Thoracic aorta (tissue), 2 donors: Measurements from ENCODE around the gene TPD52L1. TPM values are rescaled to one million over a fixed set of nuclear protein-coding genes. Genes with fewer than 3 reads are reported as not detected.
"Not testable (repeated sequence)": the region's sequence is repeated elsewhere in the genome, so short reads cannot be mapped to it uniquely, and the experiment has no call there.

ENCODE experiments used
- ATAC-seq: fragments of 150-250 bp; one replicate; pipeline ENCODE4 v1.8.0; 2017; ENCODE audit warnings: low read depth; ENCODE audit not compliant: insufficient number of reproducible peaks, low FRiP score
- DNase-seq: peaks from one replicate; pipeline ENCODE4 v3.0.0-alpha.2; 2020; ENCODE audit warnings: low spot score
- H3K27ac ChIP-seq, 2 donors: fragments of 200-600 bp; sonication (generic); 1 replicate in 1 of 2; 2 replicates in 1 of 2; pipeline ENCODE4 v1.5.1; 2016; ENCODE audit warnings: mild to moderate bottlenecking in 2 of 2, moderate library complexity in 2 of 2
- H3K27me3 ChIP-seq: fragments of 200-600 bp; sonication (generic); replicated peaks from 2 replicates; pipeline ENCODE4 v1.6.0; 2016; ENCODE audit warnings: mild to moderate bottlenecking; ENCODE audit not compliant: insufficient read depth
- H3K36me3 ChIP-seq: fragments of 200-600 bp; sonication (generic); one replicate; pipeline ENCODE4 v1.5.1; 2016
- H3K4me1 ChIP-seq, 2 donors: fragments of 200-600 bp; sonication (generic); 1 replicate in 1 of 2; 2 replicates in 1 of 2; pipeline versions ENCODE4 v1.5.1 to v1.6.0; 2016; ENCODE audit warnings: low read depth in 2 of 2, mild to moderate bottlenecking in 1 of 2; ENCODE audit not compliant: control insufficient read depth in 1 of 2
- H3K4me3 ChIP-seq: fragments of 200-600 bp; sonication (generic); 2 replicates; pipeline ENCODE4 v1.5.1; 2016; ENCODE audit warnings: mild to moderate bottlenecking
- H3K9me3 ChIP-seq: fragments of 200-600 bp; sonication (generic); 2 replicates; pipeline ENCODE4 v1.5.1; 2016
- total RNA-seq, 2 donors: library from RNA; depleted of rRNA; stranded (reverse); fragments of >200 nt; gene quantifications; one replicate each; pipeline versions ENCODE4 v1.1.0 to v1.2.3, GENCODE V29; 2016
- TF ChIP-seq, protein P1 (sequence below): fragments of 200-600 bp; sonication (generic); IDR thresholded peaks from one replicate; pipeline ENCODE4 v1.5.1; 2019; ENCODE audit warnings: antibody characterized with exemption

Gene TPD52L1
- total RNA-seq, 2 donors from 2014 or later: 37.1 to 73.5 TPM

- H3K4me3 ChIP-seq: peak overlapping the region; percentile 47
- H3K4me1 ChIP-seq: peaks cover 0 to 16% of the 10 kb centered on the region in 2 donors
- no peaks in the 10 kb centered on the region for H3K9me3 ChIP-seq
- no peaks in the 10 kb centered on the region for H3K27me3 ChIP-seq
- H3K27ac ChIP-seq: no peak overlapping the region
- TF ChIP-seq, protein P1, sequence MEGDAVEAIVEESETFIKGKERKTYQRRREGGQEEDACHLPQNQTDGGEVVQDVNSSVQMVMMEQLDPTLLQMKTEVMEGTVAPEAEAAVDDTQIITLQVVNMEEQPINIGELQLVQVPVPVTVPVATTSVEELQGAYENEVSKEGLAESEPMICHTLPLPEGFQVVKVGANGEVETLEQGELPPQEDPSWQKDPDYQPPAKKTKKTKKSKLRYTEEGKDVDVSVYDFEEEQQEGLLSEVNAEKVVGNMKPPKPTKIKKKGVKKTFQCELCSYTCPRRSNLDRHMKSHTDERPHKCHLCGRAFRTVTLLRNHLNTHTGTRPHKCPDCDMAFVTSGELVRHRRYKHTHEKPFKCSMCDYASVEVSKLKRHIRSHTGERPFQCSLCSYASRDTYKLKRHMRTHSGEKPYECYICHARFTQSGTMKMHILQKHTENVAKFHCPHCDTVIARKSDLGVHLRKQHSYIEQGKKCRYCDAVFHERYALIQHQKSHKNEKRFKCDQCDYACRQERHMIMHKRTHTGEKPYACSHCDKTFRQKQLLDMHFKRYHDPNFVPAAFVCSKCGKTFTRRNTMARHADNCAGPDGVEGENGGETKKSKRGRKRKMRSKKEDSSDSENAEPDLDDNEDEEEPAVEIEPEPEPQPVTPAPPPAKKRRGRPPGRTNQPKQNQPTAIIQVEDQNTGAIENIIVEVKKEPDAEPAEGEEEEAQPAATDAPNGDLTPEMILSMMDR: no peak
- DNase-seq (no peak), ATAC-seq (no peak)
- no peaks in the 10 kb centered on the region for H3K36me3 ChIP-seq
Measured at GRCh38 chr6:125124049-125124669, 29.4 kb upstream of the TPD52L1 start.

- not testable (repeated sequence) for ATAC-seq, H3K4me3 ChIP-seq, DNase-seq, H3K27me3 ChIP-seq, H3K9me3 ChIP-seq, H3K27ac ChIP-seq, H3K36me3 ChIP-seq
- H3K4me1 ChIP-seq: peaks cover 0 to 16% of the 10 kb centered on the region in 2 donors
Measured at GRCh38 chr6:125125856-125126255, 27.7 kb upstream of the TPD52L1 start.

DNA sequence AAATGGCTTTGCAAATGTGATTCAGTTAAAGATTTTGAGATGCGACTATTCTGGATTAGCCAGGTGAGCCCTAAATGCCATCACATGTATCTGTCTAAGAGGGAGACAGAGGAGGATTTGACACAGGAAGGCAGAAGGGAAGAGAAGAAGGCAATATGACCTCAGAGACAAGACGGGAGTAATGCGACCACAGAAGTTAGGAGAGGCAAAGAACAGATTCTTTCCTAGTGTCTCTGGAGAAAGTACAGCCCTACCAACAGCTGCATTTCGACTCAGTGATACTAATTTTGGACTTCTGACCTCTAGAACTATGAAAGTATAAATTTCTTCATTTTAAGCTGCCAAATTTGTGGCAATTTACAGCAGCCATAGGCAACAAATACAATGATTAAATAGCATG lies 24.2 kb upstream of the TPD52L1 start:
- TF ChIP-seq, protein P1: no peak
- Histone ChIP-seq H3K4me1 (no peaks in the 10 kb centered on the region), H3K9me3 (no peaks in the 10 kb centered on the region), H3K27me3 (no peaks in the 10 kb centered on the region), H3K4me3 (no peak overlapping the region), H3K36me3 (no peaks in the 10 kb centered on the region), H3K27ac (no peak overlapping the region)
- DNase-seq (no peak), ATAC-seq (no peak)

DNA sequence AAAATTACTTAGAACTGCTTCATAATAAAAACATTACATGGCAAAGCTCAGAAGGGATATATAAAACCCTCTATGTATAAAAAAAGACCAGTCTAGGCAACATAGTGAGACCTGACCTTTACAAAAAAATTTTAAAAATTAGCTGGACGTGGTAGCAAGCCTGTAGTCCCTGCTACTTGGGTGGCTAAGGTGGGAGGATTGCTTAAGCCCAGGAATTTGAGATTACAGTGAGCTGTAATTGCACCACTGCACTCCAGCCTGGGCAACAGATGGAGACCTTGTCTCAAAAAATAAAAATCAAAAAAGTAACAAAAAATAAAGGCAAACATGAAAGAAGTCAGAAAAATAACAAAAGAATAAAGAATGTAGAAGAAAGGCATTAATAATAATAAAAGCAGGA lies 21.5 kb upstream of the TPD52L1 start:
- H3K27ac ChIP-seq: no peak overlapping the region
- TF ChIP-seq, protein P1: no peak

GRCh38 chr6:125136378-125136777 lies 17.2 kb upstream of the TPD52L1 start:
- Histone ChIP-seq H3K27me3 (no peaks in the 10 kb centered on the region), H3K9me3 (no peaks in the 10 kb centered on the region), H3K27ac (no peak overlapping the region), H3K4me3 (no peak overlapping the region), H3K36me3 (no peaks in the 10 kb centered on the region), H3K4me1 (no peaks in the 10 kb centered on the region)
- ATAC-seq (no peak), DNase-seq (no peak)
- TF ChIP-seq, protein P1: no peak

More for the DNA sequence above, 21.5 kb upstream of the TPD52L1 start:
- no peak overlapping the region for H3K4me3 ChIP-seq
- DNase-seq (no peak), ATAC-seq (no peak)
- no peaks in the 10 kb centered on the region for H3K4me1 ChIP-seq
- no peaks in the 10 kb centered on the region for H3K36me3 ChIP-seq
- no peaks in the 10 kb centered on the region for H3K9me3 ChIP-seq
- no peaks in the 10 kb centered on the region for H3K27me3 ChIP-seq

- DNase-seq (no peak), ATAC-seq (no peak)
- Histone ChIP-seq H3K27ac (no peak overlapping the region), H3K4me3 (no peak overlapping the region), H3K36me3 (no peaks in the 10 kb centered on the region), H3K27me3 (no peaks in the 10 kb centered on the region), H3K4me1 (peaks cover 0 to 5% of the 10 kb centered on the region in 2 donors), H3K9me3 (no peaks in the 10 kb centered on the region)
- TF ChIP-seq, protein P1: no peak
Measured at GRCh38 chr6:125138083-125138482, 15.5 kb upstream of the TPD52L1 start.
